AG10803 (cell line): Measurements from ENCODE around the gene CCN6.

ENCODE experiments used
- DNase-seq: peaks from one replicate; pipeline ENCODE4 v3.0.0; 2010; ENCODE audit warnings: low read depth
- H3K4me3 ChIP-seq: 2 replicates; pipeline ENCODE4 v1.5.1; 2011; ENCODE audit warnings: mild to moderate bottlenecking, low read length, control low read depth
- CTCF ChIP-seq: conservative IDR thresholded peaks from 2 replicates; pipeline ENCODE4 v1.5.1; 2011; ENCODE audit warnings: mild to moderate bottlenecking, low read length, control low read depth, inconsistent platforms

The CCN6 gene

GRCh38 chr6:112018619-112019416, 35.1 kb upstream of the CCN6 start:
- no peak for TF ChIP-seq CTCF
- H3K4me3 ChIP-seq: no peak overlapping the region
- DNase-seq: peak; percentile 46

DNA sequence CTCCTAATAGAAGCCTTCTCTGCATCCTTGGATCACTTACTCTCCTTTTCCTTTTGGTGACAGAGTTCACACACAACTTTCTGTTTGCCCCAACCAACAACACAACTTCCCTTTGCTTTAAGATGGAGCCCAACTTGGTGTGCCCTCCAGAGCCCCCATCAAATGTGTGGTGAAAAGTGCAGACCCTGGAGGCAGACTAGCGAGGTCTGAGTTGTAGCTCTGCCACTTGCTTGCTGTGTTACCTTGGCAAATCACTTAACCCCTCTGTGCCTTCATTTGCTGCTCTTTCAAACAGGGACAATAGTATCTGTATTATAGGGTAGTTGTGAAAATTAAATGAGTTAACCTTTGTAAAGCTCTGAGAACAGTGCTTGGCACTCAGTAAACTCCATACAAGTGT, 34.3 kb upstream of the CCN6 start:
- TF ChIP-seq CTCF: no peak
- no peak overlapping the region for H3K4me3 ChIP-seq
- no peak for DNase-seq

GRCh38 chr6:112021691-112022310, 32.1 kb upstream of the CCN6 start:
- TF ChIP-seq CTCF: no peak
- no peak for DNase-seq
- no peak overlapping the region for H3K4me3 ChIP-seq

DNA sequence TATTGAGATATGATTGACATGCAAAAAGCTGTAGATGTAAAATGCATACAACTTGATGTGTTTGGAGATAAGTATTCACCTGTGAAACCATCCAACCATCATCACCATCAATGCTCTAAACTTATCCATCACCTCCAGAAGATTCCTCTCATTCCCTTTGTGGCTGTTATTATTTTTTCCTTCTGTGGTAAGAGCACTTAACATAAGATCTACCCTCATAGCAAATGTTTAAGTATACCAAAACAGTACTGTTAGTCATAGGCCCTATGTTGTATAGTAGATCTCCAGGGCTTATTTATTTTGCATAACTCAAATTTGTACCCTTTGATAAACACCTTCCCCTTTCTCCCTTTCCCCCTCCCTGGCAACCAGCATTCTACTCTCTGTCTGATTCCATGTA, 31.2 kb upstream of the CCN6 start:
- DNase-seq: no peak
- no peak overlapping the region for H3K4me3 ChIP-seq
- TF ChIP-seq CTCF: no peak

- DNase-seq: no peak
- H3K4me3 ChIP-seq: no peak overlapping the region
- TF ChIP-seq CTCF: no peak
Measured at GRCh38 chr6:112024464-112024863, 29.4 kb upstream of the CCN6 start.

DNA sequence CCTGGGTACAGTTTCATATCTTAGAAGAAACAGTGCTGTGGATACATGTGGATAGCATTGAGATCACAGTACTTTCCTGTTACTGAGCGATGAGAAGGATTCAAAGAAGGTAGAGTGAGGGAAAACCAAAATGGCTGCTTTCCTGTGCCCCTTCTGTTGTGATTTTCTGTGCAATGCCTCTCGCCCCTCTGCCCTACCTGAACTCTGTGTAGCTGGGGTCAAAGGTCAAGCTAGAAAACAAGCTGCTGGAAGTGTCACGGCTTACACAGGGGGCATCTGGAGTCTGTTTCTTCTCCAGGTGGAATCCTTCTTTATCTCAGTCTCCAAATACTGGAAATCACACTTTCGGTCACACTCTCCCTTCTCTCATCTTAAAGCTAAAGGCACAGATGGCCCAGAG, 27.0 kb upstream of the CCN6 start:
- no peak overlapping the region for H3K4me3 ChIP-seq
- TF ChIP-seq CTCF: no peak
- no peak for DNase-seq
